GM18861 (cell line): ENCODE results near the gene ERI3.
"Not testable (repeated sequence)": the region's sequence is repeated elsewhere in the genome, so short reads cannot be mapped to it uniquely, and the experiment has no call there.

Experiments used
- ATAC-seq: cut with Tn5 transposase; IDR thresholded peaks from one replicate; pipeline ENCODE4 v1.9.1; 2021; ENCODE audit not compliant: unreplicated experiment

Gene ERI3

GRCh38 chr1:44217809-44218410, 137.1 kb downstream of the ERI3 start:
- no peak for ATAC-seq

- ATAC-seq: peak; percentile 36
Measured at GRCh38 chr1:44213222-44214112, 141.6 kb downstream of the ERI3 start, which contains the start of gene DMAP1. TSS of gene DMAP1 (plus strand) at chr1:44213471. CDS start at chr1:44213754, 283 bp downstream.

GRCh38 chr1:44212355-44213221, 142.5 kb downstream of the ERI3 start:
- no peak for ATAC-seq

- no peak for ATAC-seq
Measured at GRCh38 chr1:44210595-44210994, 144.5 kb downstream of the ERI3 start.

GRCh38 chr1:44208226-44208625, 146.8 kb downstream of the ERI3 start:
- no peak for ATAC-seq

GRCh38 chr1:44206545-44206944, 148.5 kb downstream of the ERI3 start:
- not testable (repeated sequence) for ATAC-seq

- ATAC-seq: no peak
Measured at GRCh38 chr1:44200336-44200735, 154.7 kb downstream of the ERI3 start.

- ATAC-seq: no peak
Measured at GRCh38 chr1:44174630-44175029, 180.4 kb downstream of the ERI3 start.
